Mononuclear cell (primary cell): Measurements from ENCODE around the gene MACO1. TPM values are rescaled to one million over a fixed set of nuclear protein-coding genes. Genes with fewer than 3 reads are reported as not detected.

Experiments used
- H3K27me3 ChIP-seq: 2 replicates; pipeline ENCODE4 v1.6.0; 2011; ENCODE audit warnings: low read length, control low read depth; ENCODE audit not compliant: insufficient read depth
- H3K4me1 ChIP-seq: 2 replicates; pipeline ENCODE4 v1.5.1; 2011; ENCODE audit warnings: mild to moderate bottlenecking, low read length, control low read depth; ENCODE audit not compliant: insufficient read depth
- H3K4me3 ChIP-seq: 2 replicates; pipeline ENCODE4 v1.5.1; 2011; ENCODE audit warnings: mild to moderate bottlenecking, low read length, moderate library complexity
- H3K9me3 ChIP-seq: 2 replicates; pipeline ENCODE4 v1.5.1; 2011; ENCODE audit warnings: low read depth, mild to moderate bottlenecking, control low read depth, low read length
- total RNA-seq: library from RNA; depleted of rRNA; stranded (reverse); fragments of >200 nt; gene quantifications from one replicate; pipeline ENCODE4 v1.2.3, GENCODE V29; 2012

Gene MACO1
- total RNA-seq, 1 donor = 23.6 TPM

DNA sequence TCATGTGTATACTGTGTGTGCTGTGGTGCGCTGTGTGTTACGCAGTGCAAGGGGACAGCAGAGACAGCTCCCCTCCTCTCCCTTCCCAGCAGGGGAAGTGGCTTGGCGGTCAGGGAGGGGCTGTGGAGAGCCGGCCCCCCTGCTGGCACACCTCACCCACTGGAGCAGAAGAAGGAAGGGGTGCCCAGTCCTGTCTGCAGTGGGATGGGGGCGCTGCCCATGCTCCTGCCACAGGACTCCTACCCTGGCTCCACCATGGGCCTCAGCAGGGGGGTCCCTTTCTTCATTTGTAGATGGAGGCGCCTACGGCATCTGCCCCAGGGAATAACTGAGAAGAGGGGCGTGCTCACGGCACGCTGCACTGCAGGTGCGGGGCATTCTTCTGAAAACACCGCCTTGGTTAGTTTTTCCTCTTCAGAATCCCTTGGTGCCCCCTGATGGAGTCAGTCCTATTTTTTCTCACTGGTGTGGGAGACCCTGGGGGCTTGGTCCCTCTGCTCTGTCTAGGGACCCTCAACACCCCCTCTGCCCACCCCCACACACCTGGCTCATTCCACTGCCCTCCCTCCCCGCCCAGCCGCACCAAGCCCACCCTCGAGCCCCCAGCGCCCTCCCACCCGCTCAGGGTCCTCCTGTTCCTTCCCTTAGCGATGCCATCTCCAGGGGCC lies 99.0 kb downstream of the MACO1 start:
- no peaks in the 10 kb centered on the region for H3K4me1 ChIP-seq

DNA sequence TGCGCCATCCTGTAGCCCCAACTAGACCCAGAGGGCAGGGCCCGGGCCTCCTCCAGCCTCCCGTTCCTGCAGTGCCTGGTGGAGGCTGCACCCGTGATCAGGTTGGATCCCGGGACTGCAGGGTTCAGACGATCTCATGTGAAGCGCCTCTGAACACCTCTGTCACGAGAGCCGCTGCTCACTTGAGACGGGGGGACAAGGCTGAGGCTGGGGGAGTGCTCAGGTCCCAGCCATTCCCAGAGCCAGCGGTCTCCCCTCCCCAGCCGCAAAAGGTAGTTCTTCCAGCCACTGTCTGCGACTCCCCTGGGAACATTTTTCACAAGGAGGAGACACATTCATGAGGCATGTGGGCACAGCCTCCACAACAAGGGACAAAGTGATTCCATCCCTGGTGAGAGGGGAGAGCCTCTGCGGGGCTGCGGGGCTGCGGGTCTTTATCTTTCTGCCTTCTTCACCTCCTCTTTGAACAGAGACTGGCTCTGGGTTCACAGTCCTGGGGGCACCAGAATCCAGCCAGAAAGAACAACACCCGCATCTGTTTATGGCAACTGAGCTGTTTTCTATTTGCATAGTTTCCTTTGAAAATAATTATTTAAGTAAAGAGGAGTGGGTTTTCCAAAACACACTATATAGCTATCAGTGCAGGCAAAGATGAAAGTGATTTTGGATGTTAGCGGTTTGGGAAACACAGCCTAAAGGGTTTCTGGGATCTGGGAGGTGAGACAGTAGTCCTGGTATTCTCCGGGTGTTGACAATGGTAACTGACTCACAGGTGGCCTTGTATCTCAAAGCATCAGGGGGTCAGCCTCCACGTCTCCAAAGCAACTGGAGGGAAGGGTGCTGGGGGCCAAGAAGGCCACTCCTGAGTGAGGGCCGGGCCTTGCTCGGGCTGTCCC lies 99.7 kb downstream of the MACO1 start:
- Histone ChIP-seq H3K27me3 (no peaks in the 10 kb centered on the region), H3K4me1 (no peaks in the 10 kb centered on the region), H3K4me3 (no peak overlapping the region), H3K9me3 (no peaks in the 10 kb centered on the region)

More for the DNA sequence above, 99.0 kb downstream of the MACO1 start:
- Histone ChIP-seq H3K27me3 (no peaks in the 10 kb centered on the region), H3K9me3 (no peaks in the 10 kb centered on the region), H3K4me3 (no peak overlapping the region)

DNA sequence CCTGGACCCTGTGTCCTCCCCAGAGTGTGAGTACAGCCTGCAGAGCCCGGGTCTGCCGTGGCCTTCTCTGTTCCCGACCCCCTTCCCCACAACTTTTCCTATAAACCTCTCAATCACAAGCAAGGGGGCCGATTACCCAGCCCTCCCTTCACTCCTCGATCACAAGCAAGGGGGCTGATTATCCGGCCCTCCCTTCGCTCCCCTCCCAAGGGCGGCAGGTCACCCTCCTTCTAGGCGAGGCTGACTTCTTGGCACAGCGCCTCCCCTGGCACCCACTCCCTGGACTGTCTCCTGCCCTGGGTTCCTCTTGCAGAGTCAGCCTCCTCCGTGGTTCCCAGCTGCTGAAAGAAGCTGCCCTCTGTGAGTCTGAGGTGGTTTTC lies 100.4 kb downstream of the MACO1 start:
- no peak overlapping the region for H3K4me3 ChIP-seq
- no peaks in the 10 kb centered on the region for H3K9me3 ChIP-seq
- H3K27me3 ChIP-seq = no peaks in the 10 kb centered on the region
- H3K4me1 ChIP-seq = no peaks in the 10 kb centered on the region

DNA sequence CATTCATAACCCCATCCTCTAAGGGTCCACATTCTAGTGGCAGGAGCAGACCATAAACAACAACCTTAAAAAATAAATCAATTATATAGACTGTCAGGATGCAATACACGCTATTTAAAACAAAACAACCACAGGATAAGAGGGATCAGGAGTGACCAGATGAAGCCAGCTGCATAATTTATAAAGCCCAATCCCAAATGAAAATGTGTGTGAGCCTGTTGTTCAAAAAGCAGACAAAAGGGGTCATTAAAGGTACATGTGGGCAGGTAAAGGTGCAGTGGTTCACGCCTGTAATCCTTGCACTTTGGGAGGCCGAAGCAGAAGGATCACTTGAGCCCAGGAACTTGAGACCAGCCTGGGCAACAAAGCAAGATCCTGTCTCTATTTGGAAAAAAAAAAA lies 102.3 kb downstream of the MACO1 start:
- H3K9me3 ChIP-seq = no peaks in the 10 kb centered on the region
- peaks cover 3% of the 10 kb centered on the region for H3K4me1 ChIP-seq
- H3K27me3 ChIP-seq = no peaks in the 10 kb centered on the region
- H3K4me3 ChIP-seq = no peak overlapping the region

DNA sequence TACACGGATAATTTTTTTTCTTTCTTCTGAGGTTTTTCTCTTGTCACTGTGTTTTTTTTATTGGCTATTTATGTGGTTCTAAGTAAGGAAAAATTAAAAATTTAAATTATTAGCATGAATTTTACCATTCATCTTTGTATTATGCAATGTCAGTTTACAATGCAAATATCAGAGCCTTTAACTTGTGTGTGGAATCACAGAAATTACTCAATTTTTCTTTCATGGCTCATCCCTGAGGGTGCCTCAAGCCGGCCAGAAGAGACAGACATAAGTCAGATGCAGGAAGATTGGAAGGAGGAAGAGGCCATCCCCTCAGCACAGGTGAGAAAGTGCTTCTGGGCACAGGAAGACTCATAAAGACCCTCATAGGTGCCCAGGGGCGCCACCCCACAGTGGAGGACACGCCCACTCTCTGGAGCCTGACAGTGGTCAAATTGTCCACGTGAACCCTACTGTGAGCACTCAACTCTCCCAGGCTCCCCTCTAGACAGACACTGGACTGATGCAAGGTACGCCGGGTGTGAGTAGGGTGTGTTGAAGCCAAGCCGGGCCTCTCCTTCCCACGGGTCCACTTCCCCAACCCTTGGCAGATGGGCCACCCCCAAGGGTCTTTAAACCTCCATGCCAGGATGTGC lies 103.2 kb downstream of the MACO1 start:
- H3K27me3 ChIP-seq = no peaks in the 10 kb centered on the region
- no peaks in the 10 kb centered on the region for H3K9me3 ChIP-seq
- no peak overlapping the region for H3K4me3 ChIP-seq
- peaks cover 3% of the 10 kb centered on the region for H3K4me1 ChIP-seq

DNA sequence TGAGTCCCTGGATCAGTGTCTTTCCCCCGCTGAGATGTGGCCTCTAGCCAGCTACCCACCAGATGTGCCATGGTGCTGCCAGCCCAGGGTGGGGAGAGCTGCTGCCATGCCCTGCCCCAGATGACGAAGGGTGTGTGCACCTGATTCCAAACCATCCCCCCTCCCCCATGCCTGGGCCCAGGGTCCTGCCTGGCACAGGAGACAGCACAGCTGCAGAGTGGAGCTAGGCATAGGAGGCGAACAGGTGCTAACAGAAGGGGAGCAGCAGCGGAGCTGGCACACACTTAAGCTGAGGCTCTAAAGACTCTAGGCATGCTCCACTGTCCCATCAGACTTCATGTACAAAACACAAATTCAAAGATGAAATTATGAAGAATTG lies 103.7 kb downstream of the MACO1 start:
- Histone ChIP-seq H3K4me1 (peaks cover 3% of the 10 kb centered on the region), H3K9me3 (no peaks in the 10 kb centered on the region), H3K27me3 (no peaks in the 10 kb centered on the region), H3K4me3 (no peak overlapping the region)

DNA sequence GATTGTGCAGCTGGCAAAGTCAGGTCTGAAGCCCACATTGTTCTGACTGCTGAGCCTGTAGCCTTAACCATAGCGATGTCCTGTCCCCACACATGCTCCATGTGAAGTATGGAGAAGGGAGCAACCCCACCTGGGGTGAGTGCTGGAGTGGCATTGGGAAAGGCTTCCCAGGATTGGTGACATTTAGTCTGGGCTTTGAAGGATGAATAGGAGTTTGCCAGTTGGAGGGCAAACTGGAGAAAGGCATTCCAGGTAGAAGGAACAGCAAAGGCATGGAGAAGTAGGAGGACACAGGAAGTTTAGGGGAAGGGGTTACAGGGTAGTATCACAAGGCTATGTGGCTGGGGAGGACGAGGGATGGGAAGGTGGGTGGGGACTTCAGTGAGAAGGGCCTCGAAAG lies 105.4 kb downstream of the MACO1 start:
- no peaks in the 10 kb centered on the region for H3K27me3 ChIP-seq
- peaks cover 3% of the 10 kb centered on the region for H3K4me1 ChIP-seq
- H3K9me3 ChIP-seq = no peaks in the 10 kb centered on the region
- no peak overlapping the region for H3K4me3 ChIP-seq

DNA sequence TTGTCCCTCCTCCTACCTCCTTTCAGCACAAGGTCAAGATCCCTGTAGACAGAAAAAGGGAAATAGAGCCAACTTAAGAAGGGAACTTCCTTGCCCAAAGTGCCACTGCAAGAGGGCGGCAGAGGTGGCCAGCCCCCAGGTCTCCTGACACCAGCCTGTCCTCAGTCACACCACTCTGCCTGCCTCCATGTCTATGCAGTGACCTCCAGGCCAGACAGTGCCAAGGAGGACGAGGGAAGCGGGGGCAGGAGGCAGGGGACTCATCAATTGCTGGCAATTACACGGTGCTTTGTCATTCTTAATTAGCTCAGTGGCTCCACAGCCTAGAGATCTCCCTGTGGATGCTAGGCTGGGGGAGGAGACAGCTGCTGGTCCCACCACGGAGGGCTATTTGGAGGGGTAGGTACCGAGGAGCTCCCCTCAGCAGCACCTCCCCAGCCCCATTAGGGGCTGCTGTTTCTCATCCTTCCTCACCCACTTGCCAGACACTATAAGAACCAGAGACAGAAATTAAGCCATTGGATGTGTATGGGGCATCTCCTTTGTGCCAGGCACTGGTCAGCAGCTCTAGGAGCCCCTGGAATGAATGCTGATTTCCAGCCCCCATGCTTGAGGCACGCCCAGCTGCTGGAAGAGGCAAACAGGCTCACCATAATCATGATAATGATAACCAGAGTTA lies 106.6 kb downstream of the MACO1 start:
- H3K4me3 ChIP-seq = no peak overlapping the region
- peaks cover 3% of the 10 kb centered on the region for H3K4me1 ChIP-seq
- no peaks in the 10 kb centered on the region for H3K9me3 ChIP-seq
- no peaks in the 10 kb centered on the region for H3K27me3 ChIP-seq

DNA sequence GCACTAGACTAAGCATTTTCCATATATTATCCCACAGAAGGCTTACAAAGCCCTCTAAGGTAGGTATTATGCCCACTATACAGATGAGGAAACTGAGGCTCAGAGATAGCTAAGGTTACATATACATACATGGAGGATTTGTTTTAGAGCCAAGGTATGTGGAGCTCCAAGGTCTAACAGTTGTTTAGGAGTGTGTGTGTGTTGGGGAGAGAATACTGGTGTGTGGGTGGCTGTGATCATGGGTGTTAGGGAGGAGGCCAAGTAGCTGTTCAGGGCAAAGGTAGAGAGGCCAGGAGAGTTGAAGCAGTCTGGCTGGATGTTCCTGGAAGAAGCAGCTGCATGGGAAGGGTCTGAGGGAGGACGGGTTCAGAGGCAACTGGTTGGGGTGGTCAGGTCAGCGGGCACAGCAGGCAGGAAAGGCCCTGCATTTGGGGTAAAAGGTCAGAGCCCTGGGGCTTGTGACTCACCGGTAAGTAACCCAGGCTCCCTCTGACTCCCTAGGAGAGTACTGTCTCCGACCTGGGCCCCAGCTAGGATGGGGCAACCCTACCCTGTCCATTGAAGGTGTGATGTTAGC lies 107.6 kb downstream of the MACO1 start:
- H3K4me1 ChIP-seq = peaks cover 3% of the 10 kb centered on the region
- H3K27me3 ChIP-seq = no peaks in the 10 kb centered on the region
- H3K9me3 ChIP-seq = no peaks in the 10 kb centered on the region
- no peak overlapping the region for H3K4me3 ChIP-seq

DNA sequence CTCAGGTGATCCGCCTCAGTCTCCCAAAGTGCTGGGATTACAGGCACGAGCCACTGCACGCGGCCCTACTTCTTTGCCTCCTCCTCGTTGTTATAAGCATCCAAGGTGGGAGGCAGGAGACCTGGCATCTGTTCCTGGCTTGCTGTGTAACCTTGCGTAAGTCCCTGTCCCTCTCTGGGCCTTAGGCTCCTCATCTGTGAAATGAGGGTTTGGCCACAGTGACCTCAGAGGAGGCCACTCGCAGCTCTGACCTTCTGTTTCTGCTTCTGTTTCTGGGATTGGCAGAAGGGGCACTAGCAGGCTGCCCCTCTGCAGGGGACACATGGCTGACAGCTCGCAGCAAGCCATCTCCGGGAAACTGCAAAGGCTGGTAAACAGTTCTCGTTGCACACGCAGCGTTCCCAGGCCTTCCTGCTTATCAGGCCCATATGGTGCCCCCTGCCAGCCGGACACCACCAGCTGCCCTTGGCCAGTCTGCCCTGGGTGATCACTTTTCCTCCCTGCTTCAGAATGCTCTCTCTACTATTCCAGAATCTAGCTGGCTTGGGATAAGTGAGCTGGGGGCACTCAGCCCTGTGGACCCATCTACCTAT lies 110.1 kb downstream of the MACO1 start:
- Histone ChIP-seq H3K4me1 (peaks cover 23% of the 10 kb centered on the region), H3K27me3 (no peaks in the 10 kb centered on the region), H3K4me3 (no peak overlapping the region), H3K9me3 (no peaks in the 10 kb centered on the region)

DNA sequence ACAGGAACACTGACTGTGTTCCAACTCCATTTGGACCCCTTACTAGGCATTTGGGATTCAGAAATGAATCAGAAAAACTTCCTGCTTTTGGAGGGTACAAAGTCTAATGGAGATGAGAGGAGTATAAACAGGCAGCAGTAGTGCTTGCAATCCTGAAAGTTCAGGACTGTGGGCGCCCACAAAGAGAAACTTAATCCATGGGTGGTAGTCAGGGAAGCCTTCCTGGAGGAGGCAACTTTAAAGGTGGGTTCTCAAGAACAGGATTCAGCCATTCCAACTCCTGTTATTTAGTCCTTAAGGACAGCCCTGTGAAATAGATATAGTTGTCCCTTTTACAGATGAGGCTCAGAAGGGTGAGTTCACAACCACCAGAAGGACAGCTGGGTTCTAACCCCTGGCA lies 110.7 kb downstream of the MACO1 start:
- Histone ChIP-seq H3K9me3 (no peaks in the 10 kb centered on the region), H3K4me1 (peaks cover 23% of the 10 kb centered on the region), H3K4me3 (no peak overlapping the region), H3K27me3 (no peaks in the 10 kb centered on the region)

DNA sequence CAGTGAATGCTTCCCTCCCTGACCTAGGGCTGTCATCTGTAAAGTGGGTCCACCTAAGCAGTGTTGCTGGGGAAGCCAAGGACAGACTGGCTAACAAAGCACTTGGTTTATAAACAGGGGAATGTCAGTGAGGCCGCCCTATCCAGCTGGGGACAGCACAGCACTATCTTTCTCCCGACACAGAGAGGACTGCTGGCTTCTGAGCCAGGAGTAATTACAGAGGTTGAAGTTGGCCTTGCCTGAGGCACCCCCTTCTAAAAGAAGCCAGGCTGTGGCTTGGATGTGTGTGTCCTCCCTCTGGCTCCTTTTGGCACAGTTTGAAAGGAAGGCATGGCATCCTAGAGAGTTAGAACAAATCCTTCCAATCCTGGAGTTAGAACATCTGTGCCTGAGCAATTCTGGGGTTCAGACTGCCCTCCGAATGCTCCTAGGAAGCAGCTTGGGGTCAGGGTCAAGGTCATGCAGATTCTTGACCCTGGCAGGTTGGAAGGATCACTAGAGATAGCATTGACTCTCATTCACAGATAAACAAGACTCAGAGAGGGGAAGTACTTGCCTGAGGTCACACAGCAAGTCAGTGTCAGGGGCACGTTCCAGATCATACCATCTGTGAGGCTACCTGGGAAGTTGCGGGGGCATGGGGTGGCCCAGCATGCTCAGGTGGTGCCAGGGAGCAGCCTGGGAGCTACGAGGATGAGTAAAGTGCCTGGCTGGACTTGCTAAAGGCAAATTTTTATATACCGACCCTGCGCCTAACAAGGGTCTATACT lies 111.4 kb downstream of the MACO1 start:
- no peaks in the 10 kb centered on the region for H3K27me3 ChIP-seq
- peaks cover 22% of the 10 kb centered on the region for H3K4me1 ChIP-seq
- no peak overlapping the region for H3K4me3 ChIP-seq
- H3K9me3 ChIP-seq = no peaks in the 10 kb centered on the region

DNA sequence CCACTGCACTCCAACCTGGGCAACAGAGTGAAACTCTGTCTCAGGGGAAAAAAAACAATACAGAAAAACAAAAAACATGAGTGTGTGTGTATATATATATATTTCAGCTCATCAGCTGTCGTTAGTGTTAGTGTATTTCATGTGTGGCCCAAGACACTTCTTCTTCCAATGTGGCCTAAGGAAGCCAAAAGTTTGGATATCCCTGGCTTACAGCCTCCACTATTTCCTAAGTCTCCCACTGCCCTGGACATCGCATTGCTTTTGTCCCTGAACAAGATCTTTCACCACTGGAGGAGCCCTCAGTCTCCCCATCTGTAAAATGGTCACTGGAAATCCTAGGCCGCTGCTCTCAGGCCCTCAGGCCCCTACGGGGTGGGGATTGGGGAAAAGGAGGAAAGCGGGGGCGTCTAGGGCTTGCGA lies 112.3 kb downstream of the MACO1 start:
- Histone ChIP-seq H3K4me3 (peak overlapping the region; percentile 57), H3K27me3 (no peaks in the 10 kb centered on the region), H3K9me3 (no peaks in the 10 kb centered on the region), H3K4me1 (peaks cover 26% of the 10 kb centered on the region)
